ENCODE results near the gene RALBP1. TPM values are rescaled to one million over a fixed set of nuclear protein-coding genes. Genes with fewer than 3 reads are reported as not detected.

Gene RALBP1
- total RNA-seq, 1 experiment from 2014 or later: 49.0 TPM

Other genes starting within 250 kb of the RALBP1 start
- 38.3 and 45.9 TPM in 2 replicates for gene TWSG1, start 140.7 kb upstream of the RALBP1 start, total RNA-seq (2014; rRNA removed; shearing (Covaris generic))
- 56.3 and 70.2 TPM in 2 replicates for gene PPP4R1, start 139.0 kb downstream of the RALBP1 start, total RNA-seq (2014; rRNA removed; shearing (Covaris generic))
- 38.5 and 48.0 TPM in 2 replicates for gene RAB31, start 232.8 kb downstream of the RALBP1 start, total RNA-seq (2014; rRNA removed; shearing (Covaris generic))

All from H4 (cell line).